Lower lobe of right lung (tissue), 2 donors: ENCODE measurements around the gene NUBP2. TPM values are rescaled to one million over a fixed set of nuclear protein-coding genes. Genes with fewer than 3 reads are reported as not detected.

Source experiments
- ATAC-seq, 2 donors: fragments of 200-7000 bp; cut with Tn5 transposase; one replicate each; pipeline ENCODE4 v1.9.1; 2020 to 2022; ENCODE audit warnings: mild to moderate bottlenecking in 2 of 2, moderate library complexity in 2 of 2
- DNase-seq: peaks from one replicate; pipeline ENCODE4 v3.0.0-alpha.2; 2020
- H3K27ac ChIP-seq: fragments of 200-600 bp; one replicate; pipeline ENCODE4 v1.8.0; 2022
- H3K27me3 ChIP-seq: fragments of 200-600 bp; one replicate; pipeline ENCODE4 v1.8.0; 2022; ENCODE audit warnings: low read depth
- H3K36me3 ChIP-seq: fragments of 200-600 bp; one replicate; pipeline ENCODE4 v1.8.0; 2022; ENCODE audit warnings: mild to moderate bottlenecking
- H3K4me1 ChIP-seq: fragments of 200-600 bp; one replicate; pipeline ENCODE4 v1.8.0; 2022
- H3K4me3 ChIP-seq: fragments of 200-600 bp; one replicate; pipeline ENCODE4 v1.8.0; 2022; ENCODE audit warnings: mild to moderate bottlenecking
- H3K9me3 ChIP-seq: fragments of 200-600 bp; one replicate; pipeline ENCODE4 v1.8.0; 2022
- CTCF ChIP-seq: fragments of 200-600 bp; IDR thresholded peaks from one replicate; pipeline ENCODE4 v1.8.0; 2022; ENCODE audit warnings: antibody characterized with exemption, mild to moderate bottlenecking
- intact Hi-C: fragments of 100-400 bp; cut with DNase I; formaldehyde crosslinking; loops from one replicate; pipeline ENCODE4 v1.11.0; 2022
- total RNA-seq: library from RNA; stranded (reverse); fragmentation: NEBNext Ultra II Directional; extraction: Animal tissue kit (Norgen Biotek cat#: 25700); gene quantifications from one replicate; pipeline ENCODE4 v1.2.1, GENCODE V29; 2021
- donor health status: DM: no; HTN: yes; CAD: no; lungs with severe emphysema.

NUBP2 gene
- total RNA-seq, 1 donor from 2014 or later: 36.0 TPM

- ATAC-seq: no peak
- no peaks in the 10 kb centered on the region for H3K27me3 ChIP-seq
- peaks cover 47% of the 10 kb centered on the region for H3K36me3 ChIP-seq
- H3K4me1 ChIP-seq: peaks cover 5% of the 10 kb centered on the region
- H3K9me3 ChIP-seq: no peaks in the 10 kb centered on the region
- no peak overlapping the region for H3K27ac ChIP-seq
- no peak for DNase-seq
- H3K4me3 ChIP-seq: no peak overlapping the region
- no peak for TF ChIP-seq CTCF
- intact Hi-C loops: no loop called here
Measured at GRCh38 chr16:1807626-1808025, 24.9 kb downstream of the NUBP2 start.

GRCh38 chr16:1808691-1809090 is 25.9 kb downstream of the NUBP2 start:
- Histone ChIP-seq H3K27me3 (no peaks in the 10 kb centered on the region), H3K9me3 (no peaks in the 10 kb centered on the region), H3K4me1 (peaks cover 11% of the 10 kb centered on the region), H3K27ac (no peak overlapping the region), H3K4me3 (no peak overlapping the region), H3K36me3 (peaks cover 49% of the 10 kb centered on the region)
- no peak for TF ChIP-seq CTCF
- intact Hi-C loops: no loop called here
- DNase-seq: peak; percentile 34
- no peak for ATAC-seq

GRCh38 chr16:1809281-1809801 is 26.6 kb downstream of the NUBP2 start:
- intact Hi-C loops: no loop called here
- ATAC-seq: peak in 1 of 2 donors; percentile 16
- H3K27ac ChIP-seq: no peak overlapping the region
- H3K36me3 ChIP-seq: peaks cover 55% of the 10 kb centered on the region
- H3K9me3 ChIP-seq: no peaks in the 10 kb centered on the region
- peaks cover 11% of the 10 kb centered on the region for H3K4me1 ChIP-seq
- no peak overlapping the region for H3K4me3 ChIP-seq
- no peaks in the 10 kb centered on the region for H3K27me3 ChIP-seq
- no peak for TF ChIP-seq CTCF
- peak; percentile 38 for DNase-seq

- ATAC-seq (no peak), DNase-seq (peak; percentile 30)
- TF ChIP-seq CTCF: no peak
- Histone ChIP-seq H3K9me3 (no peaks in the 10 kb centered on the region), H3K4me1 (peaks cover 11% of the 10 kb centered on the region), H3K36me3 (peaks cover 59% of the 10 kb centered on the region), H3K27ac (no peak overlapping the region), H3K27me3 (no peaks in the 10 kb centered on the region), H3K4me3 (no peak overlapping the region)
- intact Hi-C loops: no loop called here
Measured at GRCh38 chr16:1810106-1810505, 27.3 kb downstream of the NUBP2 start.

- peaks cover 59% of the 10 kb centered on the region for H3K36me3 ChIP-seq
- no peak overlapping the region for H3K4me3 ChIP-seq
- H3K9me3 ChIP-seq: no peaks in the 10 kb centered on the region
- DNase-seq (peak; percentile 34), ATAC-seq (no peak)
- TF ChIP-seq CTCF: no peak
- no peak overlapping the region for H3K27ac ChIP-seq
- intact Hi-C loops: no loop called here
- peaks cover 11% of the 10 kb centered on the region for H3K4me1 ChIP-seq
- H3K27me3 ChIP-seq: no peaks in the 10 kb centered on the region
Measured at GRCh38 chr16:1810536-1810935, 27.8 kb downstream of the NUBP2 start.
